ENCODE data around the gene ELMO2. TPM values are rescaled to one million over a fixed set of nuclear protein-coding genes. Genes with fewer than 3 reads are reported as not detected.
A peak's percentile ranks its signal among the peaks of the same experiment; 100 is the strongest.
"Not testable (repeated sequence)": the region's sequence is repeated elsewhere in the genome, so short reads cannot be mapped to it uniquely, and the experiment has no call there.

The ELMO2 gene
- total RNA-seq, 1 donor from 2014 or later: 77.5 TPM

DNA sequence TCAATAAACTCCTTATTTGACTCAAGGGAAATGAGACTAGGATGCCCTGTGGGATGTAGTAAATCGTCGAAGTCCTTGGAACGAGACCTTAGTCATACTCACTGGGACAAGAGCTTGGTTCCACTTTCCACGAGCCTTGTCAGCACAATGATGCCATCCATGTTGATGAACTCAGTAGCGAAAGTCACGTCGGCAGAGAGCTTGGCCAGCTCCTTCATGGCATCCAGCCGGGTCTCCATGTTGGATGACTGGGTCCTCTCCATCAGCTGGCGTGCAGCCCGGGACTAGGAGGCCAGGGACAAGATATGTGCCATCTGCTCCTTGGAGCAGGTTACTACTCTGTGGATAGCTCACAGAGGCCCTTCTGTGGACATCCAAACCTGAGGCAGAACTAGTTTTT is 17.5 kb downstream of the ELMO2 start:
- DNase-seq (ENCODE audit: low spot score in 2 of 2): no peak
- Histone ChIP-seq H3K4me3 (no peak overlapping the region), H3K27me3 (no peaks in the 10 kb centered on the region), H3K9me3 (no peaks in the 10 kb centered on the region), H3K4me1 (no peaks in the 10 kb centered on the region), H3K27ac (no peak overlapping the region), H3K36me3 (peaks cover 91 to 95% of the 10 kb centered on the region in 2 donors)
- intact Hi-C loops (cut with DNase I): no loop called here
- TF ChIP-seq, protein P1, sequence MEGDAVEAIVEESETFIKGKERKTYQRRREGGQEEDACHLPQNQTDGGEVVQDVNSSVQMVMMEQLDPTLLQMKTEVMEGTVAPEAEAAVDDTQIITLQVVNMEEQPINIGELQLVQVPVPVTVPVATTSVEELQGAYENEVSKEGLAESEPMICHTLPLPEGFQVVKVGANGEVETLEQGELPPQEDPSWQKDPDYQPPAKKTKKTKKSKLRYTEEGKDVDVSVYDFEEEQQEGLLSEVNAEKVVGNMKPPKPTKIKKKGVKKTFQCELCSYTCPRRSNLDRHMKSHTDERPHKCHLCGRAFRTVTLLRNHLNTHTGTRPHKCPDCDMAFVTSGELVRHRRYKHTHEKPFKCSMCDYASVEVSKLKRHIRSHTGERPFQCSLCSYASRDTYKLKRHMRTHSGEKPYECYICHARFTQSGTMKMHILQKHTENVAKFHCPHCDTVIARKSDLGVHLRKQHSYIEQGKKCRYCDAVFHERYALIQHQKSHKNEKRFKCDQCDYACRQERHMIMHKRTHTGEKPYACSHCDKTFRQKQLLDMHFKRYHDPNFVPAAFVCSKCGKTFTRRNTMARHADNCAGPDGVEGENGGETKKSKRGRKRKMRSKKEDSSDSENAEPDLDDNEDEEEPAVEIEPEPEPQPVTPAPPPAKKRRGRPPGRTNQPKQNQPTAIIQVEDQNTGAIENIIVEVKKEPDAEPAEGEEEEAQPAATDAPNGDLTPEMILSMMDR (IDR thresholded peaks at IDR 0.05): no peak

DNA sequence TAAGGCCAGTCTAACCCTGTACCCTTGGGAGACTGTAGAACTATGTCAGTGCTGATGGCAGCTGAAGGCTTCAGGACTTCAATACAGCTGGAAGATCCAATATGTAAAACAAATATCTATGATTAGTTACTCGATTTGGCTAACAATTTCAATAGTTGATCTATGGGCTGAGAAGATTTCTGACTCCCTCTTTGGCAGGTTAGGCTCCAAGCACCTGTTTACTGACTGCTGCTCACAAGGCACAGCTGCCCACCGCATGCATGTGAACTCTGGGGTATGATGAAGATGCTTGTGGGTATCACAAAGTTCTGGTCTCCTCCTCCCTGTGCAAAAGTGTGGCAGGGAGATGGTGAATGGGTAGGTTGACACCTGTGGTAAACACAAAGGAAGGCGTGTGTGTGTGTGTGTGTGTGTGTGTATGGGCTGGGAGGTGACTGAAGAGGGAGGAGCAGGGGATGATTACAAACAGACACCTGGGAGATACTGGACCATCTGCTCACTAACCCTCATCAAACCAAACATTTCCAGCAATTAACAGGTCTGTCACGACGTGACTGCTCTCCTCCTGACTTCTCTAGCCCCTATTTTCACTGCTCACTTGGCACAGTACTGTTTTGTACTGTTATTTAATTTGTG is 18.1 kb downstream of the ELMO2 start:
- Histone ChIP-seq H3K4me3 (no peak overlapping the region), H3K27ac (no peak overlapping the region), H3K9me3 (no peaks in the 10 kb centered on the region), H3K4me1 (no peaks in the 10 kb centered on the region), H3K27me3 (no peaks in the 10 kb centered on the region), H3K36me3 (peaks cover 90 to 95% of the 10 kb centered on the region in 2 donors)
- DNase-seq (ENCODE audit: low spot score in 2 of 2): no peak
- TF ChIP-seq, protein P1 (IDR thresholded peaks at IDR 0.05): no peak
- intact Hi-C loops (cut with DNase I): no loop called here

DNA sequence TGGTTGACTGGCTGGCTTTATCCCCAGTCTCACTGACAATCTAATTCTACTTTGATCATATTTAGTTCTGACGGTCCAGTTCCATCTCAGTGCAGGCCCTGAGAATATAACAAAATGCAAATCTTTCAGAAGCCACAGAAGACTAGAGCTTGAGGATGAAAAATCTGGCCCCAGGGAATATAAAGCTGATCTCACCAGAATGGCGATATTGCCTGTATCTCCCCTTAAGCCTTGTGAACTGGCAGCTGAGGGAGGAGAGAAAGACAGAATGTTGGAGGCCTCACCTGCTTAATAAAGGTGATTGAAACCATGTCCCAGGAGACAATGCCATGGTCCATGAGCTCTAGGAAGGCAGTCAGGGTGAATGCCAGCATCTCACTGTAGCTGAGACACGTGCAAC is 19.4 kb downstream of the ELMO2 start:
- H3K4me3 ChIP-seq; intact Hi-C loops (cut with DNase I); H3K4me1 ChIP-seq; H3K27ac ChIP-seq; H3K9me3 ChIP-seq; DNase-seq (ENCODE audit: low spot score in 2 of 2); H3K27me3 ChIP-seq: not testable (repeated sequence)
- peaks cover 89 to 95% of the 10 kb centered on the region in 2 donors for H3K36me3 ChIP-seq

DNA sequence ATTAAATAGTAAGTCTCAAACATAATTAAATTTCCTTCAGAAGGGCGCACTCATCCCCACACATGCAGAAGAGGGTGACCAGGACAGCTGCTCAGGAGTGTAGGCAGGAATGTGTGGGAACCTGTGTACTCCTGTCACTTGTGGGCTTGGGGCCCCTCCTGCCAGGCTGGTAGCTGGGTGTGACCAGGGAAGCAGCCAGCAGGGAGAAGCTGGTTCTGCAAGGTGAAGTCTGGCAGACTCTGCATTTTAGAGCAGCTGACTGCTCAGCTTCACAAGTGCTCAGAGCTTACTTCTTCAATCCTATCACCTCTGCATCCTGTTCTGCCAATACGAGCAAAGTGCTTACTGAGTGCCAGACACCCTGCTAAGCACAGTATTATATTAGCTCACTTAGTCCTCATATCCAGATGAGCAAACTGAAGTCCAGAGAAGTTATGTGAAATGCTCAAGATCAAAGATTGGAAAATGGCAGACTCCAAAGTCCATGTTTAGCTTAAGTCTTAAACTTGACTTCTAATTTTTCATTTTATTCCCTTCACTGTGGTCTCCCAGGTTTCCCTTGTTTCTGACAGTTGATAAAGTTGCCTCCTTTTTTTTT is 27.9 kb downstream of the ELMO2 start:
- TF ChIP-seq, protein P1 (IDR thresholded peaks at IDR 0.05): no peak
- intact Hi-C loops (cut with DNase I): no loop called here
- DNase-seq (ENCODE audit: low spot score in 2 of 2): peak in 1 of 2 donors; percentile 44
- Histone ChIP-seq H3K36me3 (peaks cover 63 to 100% of the 10 kb centered on the region in 2 donors), H3K4me3 (no peak overlapping the region), H3K27me3 (no peaks in the 10 kb centered on the region), H3K9me3 (no peaks in the 10 kb centered on the region), H3K27ac (no peak overlapping the region), H3K4me1 (no peaks in the 10 kb centered on the region)

DNA sequence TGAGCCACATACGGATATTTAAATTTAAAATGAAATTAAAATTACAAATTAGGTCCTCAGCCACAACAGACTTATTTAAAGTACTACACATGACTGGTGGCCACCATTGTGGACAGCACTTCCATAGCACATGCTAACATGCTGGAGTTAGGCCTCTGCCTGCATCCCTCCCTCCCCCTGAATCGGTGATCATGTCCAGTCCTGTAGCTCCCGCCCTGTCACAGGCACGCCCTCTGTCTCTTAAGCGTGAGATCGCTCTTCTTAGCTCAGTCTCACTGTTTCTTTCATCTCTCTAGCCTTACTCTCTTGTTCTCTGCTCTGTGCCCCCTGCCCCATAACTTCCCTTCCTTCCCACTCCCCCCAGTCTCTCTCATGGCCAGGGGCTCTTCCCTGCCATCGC is 28.9 kb downstream of the ELMO2 start:
- H3K27me3 ChIP-seq: no peaks in the 10 kb centered on the region
- H3K4me1 ChIP-seq: no peaks in the 10 kb centered on the region
- DNase-seq (ENCODE audit: low spot score in 2 of 2): peak in 1 of 2 donors; percentile 27
- H3K36me3 ChIP-seq: peaks cover 65 to 100% of the 10 kb centered on the region in 2 donors
- H3K27ac ChIP-seq: no peak overlapping the region
- H3K9me3 ChIP-seq: no peaks in the 10 kb centered on the region
- H3K4me3 ChIP-seq: no peak overlapping the region
- intact Hi-C loops (cut with DNase I): no loop called here
- TF ChIP-seq, protein P1 (IDR thresholded peaks at IDR 0.05): no peak

DNA sequence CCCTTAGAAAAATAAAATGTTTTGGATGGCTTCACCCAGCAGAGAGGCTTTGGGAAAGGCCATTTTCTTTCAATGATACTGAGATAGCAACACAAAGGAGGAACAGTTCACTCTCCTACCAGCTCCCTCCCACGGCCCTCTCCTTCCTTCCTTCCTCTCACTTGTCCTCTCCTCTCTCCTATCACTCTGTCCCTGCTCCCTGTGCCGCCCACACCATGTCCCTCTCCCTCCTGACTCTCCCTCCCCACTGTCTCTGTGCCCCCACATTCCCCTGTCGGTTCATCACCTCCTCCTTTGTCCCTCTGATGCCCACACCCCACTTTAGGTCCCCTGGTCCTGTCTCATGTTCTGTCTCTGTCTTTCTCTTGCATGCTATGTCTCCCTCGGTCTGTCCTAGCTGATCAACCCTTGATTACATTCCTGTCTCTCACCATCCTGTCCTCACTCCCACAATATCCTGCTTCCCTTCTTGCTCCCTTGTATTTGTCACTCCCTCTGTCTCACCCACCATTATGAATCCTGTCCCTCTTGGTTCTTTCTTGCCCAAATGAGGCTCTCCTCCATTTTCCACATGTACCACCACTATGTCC is 30.1 kb downstream of the ELMO2 start:
- TF ChIP-seq, protein P1 (IDR thresholded peaks at IDR 0.05): no peak

More for the DNA sequence above, 30.1 kb downstream of the ELMO2 start:
- Histone ChIP-seq H3K9me3 (no peaks in the 10 kb centered on the region), H3K4me3 (no peak overlapping the region), H3K36me3 (peaks cover 67 to 100% of the 10 kb centered on the region in 2 donors), H3K27ac (no peak overlapping the region), H3K27me3 (no peaks in the 10 kb centered on the region), H3K4me1 (no peaks in the 10 kb centered on the region)
- DNase-seq (ENCODE audit: low spot score in 2 of 2): no peak
- intact Hi-C loops (cut with DNase I): no loop called here
